HL-60 (cell line): ENCODE measurements around the gene HES6.
A peak's percentile ranks its signal among the peaks of the same experiment; 100 is the strongest.

Experiments
- DNase-seq, 2 experiments: peaks; one replicate each; pipeline ENCODE4 v3.0.0-alpha.2; 2010 to 2020; ENCODE audit warnings: low read depth in 1 of 2, low spot score in 1 of 2
- H3K27ac ChIP-seq: fragments of 250-450 bp; sonication (Bioruptor Pico); replicated peaks from 2 replicates; pipeline ENCODE4 v1.5.1; 2020; ENCODE audit warnings: mild to moderate bottlenecking, moderate library complexity
- H3K27me3 ChIP-seq: fragments of 250-450 bp; sonication (Bioruptor Pico); 2 replicates; pipeline ENCODE4 v1.5.1; 2021; ENCODE audit warnings: mild to moderate bottlenecking, moderate library complexity; ENCODE audit not compliant: insufficient read depth, poor library complexity, severe bottlenecking
- H3K4me3 ChIP-seq: replicated peaks from 2 replicates; pipeline ENCODE4 v1.5.1; 2011; ENCODE audit warnings: mild to moderate bottlenecking, control low read depth, low read length; ENCODE audit not compliant: insufficient read depth
- CTCF ChIP-seq: IDR thresholded peaks from one replicate; pipeline ENCODE4 v1.5.1; 2011; ENCODE audit warnings: low read length, control low read depth, inconsistent platforms; ENCODE audit not compliant: insufficient read depth
- GABPA ChIP-seq: IDR thresholded peaks from 2 replicates; pipeline ENCODE4 v1.6.1; 2012; ENCODE audit warnings: low read depth
- POLR2AphosphoS5 ChIP-seq: IDR thresholded peaks from 2 replicates; pipeline ENCODE4 v1.6.1; 2012; ENCODE audit warnings: low read depth
- REST ChIP-seq: IDR thresholded peaks from 2 replicates; pipeline ENCODE4 v1.6.1; 2012; ENCODE audit warnings: low read depth; ENCODE audit not compliant: insufficient replicate concordance
- SPI1 ChIP-seq: IDR thresholded peaks from 2 replicates; pipeline ENCODE4 v1.6.1; 2012; ENCODE audit warnings: low read depth, mild to moderate bottlenecking, borderline replicate concordance

The HES6 gene

GRCh38 chr2:238235331-238235732 lies 4.5 kb downstream of the HES6 start:
- no peak overlapping the region for H3K27ac ChIP-seq
- peak; percentile 30 to 37 for DNase-seq
- TF ChIP-seq SPI1, result no peak
- no peak for TF ChIP-seq CTCF
- no peak for TF ChIP-seq GABPA
- TF ChIP-seq REST, result no peak
- no peak for TF ChIP-seq POLR2AphosphoS5
- no peaks in the 10 kb centered on the region for H3K27me3 ChIP-seq
- H3K4me3 ChIP-seq, result no peak overlapping the region

- H3K27ac ChIP-seq, result no peak overlapping the region
- H3K27me3 ChIP-seq, result no peaks in the 10 kb centered on the region
- H3K4me3 ChIP-seq, result no peak overlapping the region
- DNase-seq, result peak in 1 of 2 experiments; percentile 47
- TF ChIP-seq POLR2AphosphoS5 (no peak), CTCF (no peak), REST (no peak), GABPA (no peak), SPI1 (no peak)
Observed at GRCh38 chr2:238233625-238234024, 6.2 kb downstream of the HES6 start.

- no peak overlapping the region for H3K4me3 ChIP-seq
- no peak for TF ChIP-seq SPI1
- TF ChIP-seq CTCF, result no peak
- TF ChIP-seq REST, result no peak
- no peak for TF ChIP-seq GABPA
- no peak for TF ChIP-seq POLR2AphosphoS5
- H3K27ac ChIP-seq, result no peak overlapping the region
Observed at GRCh38 chr2:238231809-238232208, 8.0 kb downstream of the HES6 start.

More at GRCh38 chr2:238231809-238232208, 8.0 kb downstream of the HES6 start:
- no peak for DNase-seq
- H3K27me3 ChIP-seq, result no peaks in the 10 kb centered on the region
